Activated T-helper 1 cell treated with anti-CD3 and anti-CD28 coated beads, Interleukin-2, amount 50 U/mL, for 16 hours (primary cell): Measurements from ENCODE around the gene EPS15.
"Not testable (repeated sequence)": the region's sequence is repeated elsewhere in the genome, so short reads cannot be mapped to it uniquely, and the experiment has no call there.

Experiments
- DNase-seq, 2 donors: peaks; one replicate each; pipeline ENCODE4 v3.0.0-alpha.2; 2020; ENCODE audit warnings: low read depth in 1 of 2, low spot score in 1 of 2

Gene EPS15

GRCh38 chr1:51390641-51391040 lies 128.4 kb downstream of the EPS15 start:
- DNase-seq: not testable (repeated sequence)

- not testable (repeated sequence) for DNase-seq
Observed at GRCh38 chr1:51387288-51387687, 131.8 kb downstream of the EPS15 start.

GRCh38 chr1:51386259-51386658 lies 132.8 kb downstream of the EPS15 start:
- DNase-seq: not testable (repeated sequence)

- no peak for DNase-seq
Observed at GRCh38 chr1:51385776-51386175, 133.3 kb downstream of the EPS15 start.

- DNase-seq: no peak
Observed at GRCh38 chr1:51381964-51382363, 137.1 kb downstream of the EPS15 start.

- DNase-seq: no peak
Observed at GRCh38 chr1:51380936-51381335, 138.1 kb downstream of the EPS15 start.

- DNase-seq: no peak
Observed at GRCh38 chr1:51378871-51379270, 140.2 kb downstream of the EPS15 start.

- DNase-seq: no peak
Observed at GRCh38 chr1:51373898-51374297, 145.2 kb downstream of the EPS15 start.

GRCh38 chr1:51372561-51372960 lies 146.5 kb downstream of the EPS15 start:
- DNase-seq: no peak

- no peak for DNase-seq
Observed at GRCh38 chr1:51369171-51369570, 149.9 kb downstream of the EPS15 start.

- DNase-seq: no peak
Observed at GRCh38 chr1:51365774-51366173, 153.3 kb downstream of the EPS15 start.

- no peak for DNase-seq
Observed at GRCh38 chr1:51359879-51360278, 159.2 kb downstream of the EPS15 start.

GRCh38 chr1:51355382-51355781 lies 163.7 kb downstream of the EPS15 start:
- no peak for DNase-seq

- no peak for DNase-seq
Observed at GRCh38 chr1:51354416-51354815, 164.7 kb downstream of the EPS15 start.

GRCh38 chr1:51351907-51352306 lies 167.2 kb downstream of the EPS15 start:
- no peak for DNase-seq

- DNase-seq: no peak
Observed at GRCh38 chr1:51349862-51350261, 169.2 kb downstream of the EPS15 start.

- no peak for DNase-seq
Observed at GRCh38 chr1:51348147-51348527, 170.9 kb downstream of the EPS15 start.

- DNase-seq: no peak
Observed at GRCh38 chr1:51347398-51348146, 171.5 kb downstream of the EPS15 start.

- no peak for DNase-seq
Observed at GRCh38 chr1:51346086-51346942, 172.8 kb downstream of the EPS15 start.

GRCh38 chr1:51345300-51345687 lies 173.8 kb downstream of the EPS15 start:
- no peak for DNase-seq

GRCh38 chr1:51344602-51345299 lies 174.3 kb downstream of the EPS15 start:
- DNase-seq: no peak

- DNase-seq: no peak
Observed at GRCh38 chr1:51344276-51344601, 174.8 kb downstream of the EPS15 start.
